C4-2B (cell line): ENCODE measurements around the gene RAB40C.

ENCODE experiments used
- CTCF ChIP-seq: fragments of 450-650 bp; conservative IDR thresholded peaks from 2 replicates; pipeline ENCODE4 v1.5.1; 2017; ENCODE audit warnings: mild to moderate bottlenecking
- ZFX ChIP-seq: fragments of 450-650 bp; IDR thresholded peaks from 2 replicates; pipeline ENCODE4 v1.6.1; 2017

- TF ChIP-seq CTCF (no peak), ZFX (no peak)
Measured at GRCh38 chr16:567373-568256, 22.3 kb upstream of the RAB40C start.
